ENCODE data around the gene C5orf15.

Gene C5orf15

DNA sequence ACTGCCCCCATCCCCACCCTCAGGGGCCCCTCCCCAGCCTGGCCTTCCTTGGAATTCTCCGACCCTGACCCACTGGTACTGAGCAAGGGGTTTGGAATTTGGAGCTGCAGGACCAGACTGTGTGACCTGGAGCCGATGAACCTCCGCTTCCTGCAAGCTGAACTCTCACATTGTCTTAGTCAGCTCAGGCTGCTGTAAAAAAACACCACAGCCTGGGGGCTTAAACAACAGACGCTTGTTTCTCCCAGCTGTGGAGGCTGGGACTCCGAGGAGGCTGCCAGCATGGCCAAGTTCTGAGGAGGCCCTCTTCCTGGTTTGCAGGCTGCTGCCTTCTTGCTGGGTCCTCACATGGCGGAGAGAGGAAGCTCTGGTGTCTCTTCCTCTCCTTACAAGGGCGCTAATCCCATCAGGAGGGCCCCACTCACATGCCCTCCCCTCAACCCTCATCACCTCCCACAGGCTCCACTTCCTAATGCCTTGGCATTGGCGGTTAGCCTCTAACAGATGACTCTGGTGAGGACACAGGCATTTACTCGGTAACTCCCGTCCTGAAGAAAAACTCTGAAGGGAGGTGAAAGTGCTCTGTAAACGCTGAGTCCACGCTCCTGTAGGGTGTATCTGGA lies 42.4 kb downstream of the C5orf15 start:
- DNase-seq (ENCODE audit: extremely low read depth in 1 of 2, low read depth in 1 of 2) = no peak

DNA sequence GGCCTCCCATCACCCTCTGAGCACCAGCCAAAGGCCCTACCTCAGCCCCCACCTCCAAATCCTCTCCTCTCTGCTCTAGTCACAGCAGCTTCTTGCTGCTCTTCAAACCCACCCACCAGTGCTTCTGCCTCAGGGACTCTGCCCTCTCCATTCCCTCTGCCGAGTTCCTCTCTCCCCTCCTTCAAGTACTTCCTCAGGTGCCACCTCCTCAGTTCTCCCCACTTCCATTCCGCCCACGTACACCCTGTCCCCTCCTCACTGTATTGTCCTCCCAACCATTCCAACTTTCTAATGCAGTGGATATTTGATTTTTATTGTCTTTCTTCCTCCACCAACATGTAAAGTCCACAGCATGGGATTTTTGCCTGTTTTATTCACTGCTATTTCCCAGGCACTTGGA lies 43.2 kb downstream of the C5orf15 start:
- no peak for DNase-seq (ENCODE audit: extremely low read depth in 1 of 2, low read depth in 1 of 2)

DNA sequence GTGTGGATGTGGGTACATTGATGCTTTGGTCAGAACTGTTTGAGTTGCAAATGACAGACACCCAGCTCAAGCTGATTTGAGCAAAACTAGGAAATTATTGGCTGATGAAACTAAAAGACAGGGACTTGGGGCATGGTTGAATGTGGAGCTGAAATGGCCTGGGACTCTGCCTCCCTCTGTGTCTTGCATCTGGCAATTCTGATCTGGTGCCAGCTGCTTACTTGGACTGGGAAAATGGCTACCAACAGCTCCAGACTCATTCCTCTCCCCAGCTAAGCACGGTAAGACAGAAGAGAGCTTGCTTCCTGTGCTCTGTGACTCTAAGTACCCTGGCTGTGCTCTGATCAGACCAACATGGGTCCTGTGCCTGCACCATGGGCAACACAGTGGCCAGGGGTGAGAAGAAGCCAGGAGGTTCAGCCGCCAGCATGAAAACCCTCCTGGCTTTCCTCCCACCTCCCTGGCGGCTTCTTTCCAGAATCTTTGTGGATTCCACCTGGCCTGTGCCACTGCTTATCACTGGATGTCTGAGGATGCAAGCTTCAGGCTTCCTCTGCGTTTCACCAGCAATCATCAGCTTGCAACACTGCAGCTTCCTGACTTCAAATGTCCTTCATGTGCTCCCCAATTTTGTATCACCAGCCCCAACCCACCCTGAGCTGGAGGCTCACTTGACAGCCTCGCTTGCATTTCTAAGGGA lies 44.1 kb downstream of the C5orf15 start:
- DNase-seq (ENCODE audit: extremely low read depth in 1 of 2, low read depth in 1 of 2) = no peak

- no peak for DNase-seq (ENCODE audit: extremely low read depth in 1 of 2, low read depth in 1 of 2)
Measured at GRCh38 chr5:133921979-133922378, 46.4 kb downstream of the C5orf15 start.

GRCh38 chr5:133921069-133921468 lies 47.4 kb downstream of the C5orf15 start:
- DNase-seq (ENCODE audit: extremely low read depth in 1 of 2, low read depth in 1 of 2) = no peak

- DNase-seq (ENCODE audit: extremely low read depth in 1 of 2, low read depth in 1 of 2) = no peak
Measured at GRCh38 chr5:133919148-133920136, 49.0 kb downstream of the C5orf15 start.

DNA sequence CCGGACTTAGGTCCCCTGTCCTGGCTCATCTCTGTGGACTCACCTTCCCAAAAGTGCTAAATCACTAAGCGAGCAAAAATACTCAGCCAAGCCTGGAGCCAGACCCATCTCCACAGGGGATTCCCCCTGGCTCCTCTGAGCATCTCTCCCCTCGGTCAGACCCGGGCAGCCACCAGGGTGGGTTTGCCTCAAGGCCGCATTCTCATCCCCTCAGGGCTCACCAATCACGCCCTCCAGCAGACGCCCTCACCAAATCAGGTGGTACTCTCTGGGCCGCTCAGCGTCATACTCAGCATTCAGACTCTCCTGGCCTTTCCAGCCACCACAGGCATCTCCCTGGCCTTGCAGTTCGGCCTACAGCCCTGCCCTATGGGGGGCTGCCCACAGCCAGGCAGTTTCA lies 49.7 kb downstream of the C5orf15 start:
- no peak for DNase-seq (ENCODE audit: extremely low read depth in 1 of 2, low read depth in 1 of 2)

DNA sequence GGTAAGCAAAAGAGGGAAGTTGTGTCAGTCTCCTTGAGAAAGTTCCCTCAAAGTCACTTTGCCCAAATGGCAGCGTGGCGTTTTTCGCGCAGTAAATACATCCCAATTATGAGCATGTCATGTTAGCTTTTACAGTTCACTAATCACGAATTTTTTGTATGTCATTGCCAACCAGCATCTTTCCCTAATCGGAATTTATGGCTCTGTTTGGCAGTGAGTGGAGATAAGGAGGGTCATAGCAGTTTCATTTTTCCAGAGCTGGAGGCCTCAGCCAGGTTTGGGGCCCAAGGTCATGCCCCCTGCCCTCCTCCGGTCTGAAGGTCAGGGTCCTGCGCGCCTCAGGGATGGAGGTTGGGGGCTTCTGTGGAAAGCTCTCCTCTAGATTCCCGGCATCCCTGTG lies 50.1 kb downstream of the C5orf15 start:
- DNase-seq (ENCODE audit: extremely low read depth in 1 of 2, low read depth in 1 of 2) = no peak

GRCh38 chr5:133917785-133918184 lies 50.6 kb downstream of the C5orf15 start:
- no peak for DNase-seq (ENCODE audit: extremely low read depth in 1 of 2, low read depth in 1 of 2)

DNA sequence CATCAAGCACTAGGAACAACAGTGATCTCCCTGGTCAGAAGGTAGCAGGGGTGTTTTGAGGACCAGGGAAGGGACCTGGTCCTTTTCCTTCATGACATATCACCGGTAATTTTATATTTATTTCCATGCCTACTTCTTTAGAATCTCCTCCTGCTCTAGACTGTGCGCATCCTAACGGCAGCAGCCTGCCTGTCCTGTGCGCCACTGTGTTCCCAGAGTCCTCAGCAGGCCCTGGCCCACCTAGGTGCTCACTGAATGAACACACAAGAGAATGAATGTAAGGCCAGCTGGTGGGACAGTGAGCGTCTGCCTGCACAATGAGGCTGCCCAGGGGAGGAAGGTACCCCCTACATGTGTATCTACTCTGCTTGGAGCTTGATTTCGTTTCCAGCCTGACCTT lies 51.5 kb downstream of the C5orf15 start:
- DNase-seq (ENCODE audit: extremely low read depth in 1 of 2, low read depth in 1 of 2) = no peak

- no peak for DNase-seq (ENCODE audit: extremely low read depth in 1 of 2, low read depth in 1 of 2)
Measured at GRCh38 chr5:133916479-133916878, 51.9 kb downstream of the C5orf15 start.

GRCh38 chr5:133914434-133914833 lies 54.0 kb downstream of the C5orf15 start:
- DNase-seq (ENCODE audit: extremely low read depth in 1 of 2, low read depth in 1 of 2) = no peak

DNA sequence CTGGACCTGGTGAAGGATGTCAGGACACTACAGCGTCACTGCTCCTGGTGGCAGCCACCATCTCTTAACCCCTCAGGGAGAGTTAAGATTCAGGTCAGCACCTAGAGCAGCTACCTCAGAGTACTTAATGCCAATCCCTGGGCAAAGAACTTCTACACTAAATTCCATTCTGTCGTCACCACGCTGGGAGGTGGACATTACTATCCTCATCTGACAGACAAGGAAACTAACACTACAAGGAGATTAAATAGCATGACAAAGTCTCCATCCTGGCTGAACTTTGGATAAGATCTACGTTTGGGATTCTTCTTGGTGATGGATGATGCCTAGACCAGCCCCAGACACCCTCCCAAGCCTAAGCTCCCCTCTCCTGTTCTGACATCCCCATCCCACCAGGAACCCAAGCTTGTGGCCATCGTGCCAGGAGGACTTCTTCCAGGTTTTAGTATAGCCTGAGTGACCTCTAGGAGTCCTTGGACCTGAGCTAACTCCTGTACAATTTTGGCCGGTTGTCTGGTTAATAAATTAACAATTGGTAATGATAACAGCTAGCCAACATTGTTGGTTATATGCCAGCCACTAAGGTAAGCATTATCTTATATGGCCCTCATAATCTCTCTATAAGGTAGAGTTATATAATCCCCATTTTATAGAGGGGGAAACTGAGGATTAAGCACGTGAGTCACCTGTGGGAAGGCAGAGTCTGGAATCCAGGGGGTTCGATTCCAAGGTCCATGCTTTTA lies 54.8 kb downstream of the C5orf15 start:
- no peak for DNase-seq (ENCODE audit: extremely low read depth in 1 of 2, low read depth in 1 of 2)

DNA sequence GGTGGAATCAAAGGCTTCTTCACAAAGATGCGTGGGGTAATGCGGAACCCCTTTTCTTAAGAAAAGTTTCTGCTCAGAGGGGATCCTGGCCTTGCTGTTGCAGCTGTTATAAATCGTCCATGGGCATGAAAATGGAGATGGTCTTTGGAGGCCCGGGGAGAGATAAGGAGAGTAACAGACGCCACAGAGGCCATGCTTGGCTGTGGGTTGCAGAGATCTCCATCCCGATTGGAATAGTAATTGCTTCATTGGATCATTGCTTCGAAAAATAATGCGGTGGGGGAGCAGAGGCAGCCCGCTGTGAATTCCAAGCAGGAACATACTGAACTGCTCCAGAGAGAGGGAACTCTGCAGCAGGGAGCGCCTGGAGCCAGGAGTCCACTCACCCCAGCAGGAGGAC lies 55.5 kb downstream of the C5orf15 start:
- DNase-seq (ENCODE audit: extremely low read depth in 1 of 2, low read depth in 1 of 2) = no peak

DNA sequence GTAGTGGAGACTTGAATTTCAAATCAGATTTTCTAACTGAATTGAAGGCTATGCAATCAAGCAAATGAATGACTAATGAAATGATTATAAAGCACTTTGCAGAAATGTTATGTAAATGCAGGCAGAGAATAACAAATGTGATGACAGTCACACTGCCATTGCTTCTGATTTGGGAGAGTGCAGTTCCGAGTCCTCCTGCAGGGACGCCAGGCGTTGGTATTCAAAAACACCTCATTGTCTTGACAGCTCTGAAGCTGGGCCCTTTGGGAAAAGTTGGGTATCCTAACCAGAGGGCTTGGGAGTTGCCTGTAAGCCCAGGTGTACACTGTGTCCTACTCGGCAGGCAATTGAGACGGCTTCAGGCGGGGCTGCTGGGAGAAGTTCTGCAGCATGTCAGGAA lies 57.9 kb downstream of the C5orf15 start:
- DNase-seq (ENCODE audit: extremely low read depth in 1 of 2, low read depth in 1 of 2) = no peak

DNA sequence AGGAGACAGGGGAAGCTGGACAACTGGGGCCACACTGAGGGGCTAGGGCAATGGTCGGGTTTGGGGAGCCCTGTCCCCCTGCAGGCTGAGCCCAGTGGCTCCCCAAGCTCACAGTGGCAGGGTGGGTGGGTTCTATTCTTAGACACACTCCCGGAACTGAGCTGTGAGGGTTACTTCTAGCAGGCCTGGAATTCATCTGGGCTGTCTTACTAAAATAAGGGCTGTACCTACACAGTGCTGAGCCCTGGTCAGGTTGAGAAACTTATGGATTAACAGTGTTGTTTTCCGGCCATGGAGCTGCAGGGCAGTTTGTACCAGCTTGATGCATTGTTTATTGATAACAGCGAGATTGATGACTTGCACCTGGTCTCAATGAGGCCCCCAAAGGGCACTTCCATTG lies 58.8 kb downstream of the C5orf15 start:
- DNase-seq (ENCODE audit: extremely low read depth in 1 of 2, low read depth in 1 of 2) = no peak

GRCh38 chr5:133907075-133907474 lies 61.4 kb downstream of the C5orf15 start:
- no peak for DNase-seq (ENCODE audit: extremely low read depth in 1 of 2, low read depth in 1 of 2)

DNA sequence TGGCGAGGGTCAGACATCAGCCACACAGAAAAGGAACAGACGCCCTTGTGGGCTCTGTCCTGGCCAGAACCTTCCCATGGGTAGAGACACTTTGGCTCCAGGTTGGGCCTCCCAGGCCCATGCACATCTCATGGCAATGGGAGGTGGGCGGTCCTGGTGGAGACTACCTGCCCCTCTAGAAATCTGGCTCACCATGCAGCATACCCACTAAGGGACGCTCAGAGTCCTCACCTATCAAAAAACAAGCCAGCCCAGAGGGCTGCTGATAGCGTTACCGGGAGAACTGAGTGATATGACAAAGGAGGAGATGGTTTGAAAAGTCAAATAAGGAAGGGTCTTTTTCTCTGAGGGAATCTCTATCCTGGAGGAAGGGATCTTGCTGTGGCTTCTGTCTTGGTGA lies 62.1 kb downstream of the C5orf15 start:
- DNase-seq (ENCODE audit: extremely low read depth in 1 of 2, low read depth in 1 of 2) = no peak

Measured in activated CD8-positive, alpha-beta memory T cell treated with anti-CD3 and anti-CD28 coated beads for 1 hour (primary cell).